GM12878 (cell line): Measurements from ENCODE around the gene NAT8L.

Source experiments
- BACH1 ChIP-seq: fragments of 450-650 bp; IDR thresholded peaks from 2 replicates; pipeline ENCODE4 v1.6.1; 2017; ENCODE audit warnings: mild to moderate bottlenecking, borderline replicate concordance
- CBFB ChIP-seq: IDR thresholded peaks from 2 replicates; pipeline ENCODE4 v1.6.1; 2016; ENCODE audit warnings: antibody characterized with exemption, low read depth
- EGR1 ChIP-seq, 2 experiments: IDR thresholded peaks; 1 replicate in 1 of 2; 2 replicates in 1 of 2; pipeline ENCODE4 v1.6.1; 2011 to 2012; ENCODE audit warnings: low read depth in 2 of 2, low read length in 2 of 2, borderline replicate concordance in 1 of 2, mild to moderate bottlenecking in 1 of 2, moderate library complexity in 1 of 2
- EP300 ChIP-seq, 2 experiments: fragments of 150-350 bp in 1 of 2; IDR thresholded peaks; 2 replicates each; pipeline ENCODE4 v1.6.1; 2011 to 2012; ENCODE audit warnings: low read depth in 2 of 2, low read length in 2 of 2, borderline replicate concordance in 1 of 2, improper control_type of control experiment in 1 of 2, inconsistent platforms in 1 of 2; ENCODE audit not compliant: control insufficient read depth in 1 of 2
- HSF1 ChIP-seq: fragments of 150-350 bp; IDR thresholded peaks from 2 replicates; pipeline ENCODE4 v1.6.1; 2014; ENCODE audit warnings: mild to moderate bottlenecking, low read depth, low read length
- MAX ChIP-seq: IDR thresholded peaks from 2 replicates; pipeline ENCODE4 v1.6.1; 2012; ENCODE audit warnings: low read depth, low read length, improper control_type of control experiment
- NKRF ChIP-seq: fragments of 450-650 bp; conservative IDR thresholded peaks from 2 replicates; pipeline ENCODE4 v1.6.1; 2017; ENCODE audit warnings: mild to moderate bottlenecking, moderate library complexity
- RAD51 ChIP-seq: fragments of 450-650 bp; IDR thresholded peaks from 2 replicates; pipeline ENCODE4 v1.6.1; 2016; ENCODE audit warnings: moderate library complexity, mild to moderate bottlenecking, inconsistent platforms
- SRF ChIP-seq, 2 experiments: IDR thresholded peaks; 2 replicates each; pipeline ENCODE4 v1.6.1; 2011; ENCODE audit warnings: low read depth in 2 of 2, low read length in 2 of 2, mild to moderate bottlenecking in 1 of 2, moderate library complexity in 1 of 2

- TF ChIP-seq RAD51: no peak
- TF ChIP-seq EP300 (IDR thresholded peaks at IDR 0.05; ENCODE audit: borderline replicate concordance in 1 of 2, control insufficient read depth in 1 of 2, low read depth in 2 of 2, low read length in 2 of 2): no peak
- no peak for TF ChIP-seq HSF1
- TF ChIP-seq MAX: no peak
- no peak for TF ChIP-seq EGR1 (IDR thresholded peaks at IDR 0.05; ENCODE audit: borderline replicate concordance in 1 of 2, low read depth in 2 of 2, low read length in 2 of 2)
- TF ChIP-seq BACH1: no peak
- TF ChIP-seq CBFB: no peak
- TF ChIP-seq SRF (IDR thresholded peaks at IDR 0.05; ENCODE audit: low read depth in 2 of 2, low read length in 2 of 2): no peak
- no peak for TF ChIP-seq NKRF
Observed at GRCh38 chr4:2090642-2091041, 31.5 kb downstream of the NAT8L start.
